Hepatocyte (in vitro differentiated cells): ENCODE measurements around the gene ZBED3. TPM values are rescaled to one million over a fixed set of nuclear protein-coding genes. Genes with fewer than 3 reads are reported as not detected.

Experiments used
- DNase-seq: peaks from one replicate; pipeline ENCODE4 v3.0.0-alpha.2; 2016; ENCODE audit warnings: low spot score
- H2AFZ ChIP-seq: fragments of 200-600 bp; sonication (generic); 2 replicates; pipeline ENCODE4 v1.6.0; 2016; ENCODE audit warnings: antibody characterized with exemption, mild to moderate bottlenecking
- H3K27ac ChIP-seq: fragments of 200-600 bp; sonication (generic); 2 replicates; pipeline ENCODE4 v1.5.1; 2016; ENCODE audit warnings: mild to moderate bottlenecking
- H3K27me3 ChIP-seq: fragments of 200-600 bp; sonication (generic); 2 replicates; pipeline ENCODE4 v1.6.1; 2016
- H3K36me3 ChIP-seq: fragments of 200-600 bp; sonication (generic); replicated peaks from 2 replicates; pipeline ENCODE4 v1.5.1; 2016; ENCODE audit warnings: low read depth; ENCODE audit not compliant: insufficient read depth
- H3K4me1 ChIP-seq: fragments of 200-600 bp; sonication (generic); 2 replicates; pipeline ENCODE4 v1.5.1; 2016; ENCODE audit warnings: mild to moderate bottlenecking, moderate library complexity; ENCODE audit not compliant: insufficient read depth
- H3K4me2 ChIP-seq: fragments of 200-600 bp; sonication (generic); 2 replicates; pipeline ENCODE4 v1.6.0; 2016
- H3K4me3 ChIP-seq: fragments of 200-600 bp; sonication (generic); 2 replicates; pipeline ENCODE4 v1.5.1; 2016; ENCODE audit warnings: mild to moderate bottlenecking
- H3K79me2 ChIP-seq: fragments of 200-600 bp; sonication (generic); 2 replicates; pipeline ENCODE4 v1.6.0; 2017; ENCODE audit warnings: mild to moderate bottlenecking
- H3K9me2 ChIP-seq: fragments of 200-600 bp; sonication (generic); replicated peaks from 2 replicates; pipeline ENCODE4 v1.6.0; 2017; ENCODE audit warnings: mild to moderate bottlenecking; ENCODE audit not compliant: insufficient read depth
- H3K9me3 ChIP-seq: fragments of 200-600 bp; sonication (generic); 2 replicates; pipeline ENCODE4 v1.5.1; 2016; ENCODE audit warnings: low read depth, mild to moderate bottlenecking
- H4K20me1 ChIP-seq: fragments of 200-600 bp; sonication (generic); 2 replicates; pipeline ENCODE4 v1.6.0; 2016; ENCODE audit warnings: mild to moderate bottlenecking; ENCODE audit not compliant: insufficient read depth, poor library complexity, severe bottlenecking
- CTCF ChIP-seq: fragments of 200-600 bp; sonication (generic); IDR thresholded peaks from 2 replicates; pipeline ENCODE4 v1.5.1; 2016; ENCODE audit warnings: antibody characterized with exemption, mild to moderate bottlenecking; ENCODE audit not compliant: poor library complexity
- EZH2 ChIP-seq: fragments of 200-600 bp; sonication (generic); IDR thresholded peaks from 2 replicates; pipeline ENCODE4 v1.6.1; 2016; ENCODE audit warnings: antibody characterized with exemption, mild to moderate bottlenecking, borderline replicate concordance
- EZH2phosphoT487 ChIP-seq: fragments of 200-600 bp; sonication (generic); IDR thresholded peaks from one replicate; pipeline ENCODE4 v1.6.1; 2018; ENCODE audit warnings: antibody characterized with exemption, mild to moderate bottlenecking, low read depth, moderate library complexity; ENCODE audit not compliant: unreplicated experiment, severe bottlenecking
- WGBS: methylation state at CpG from one replicate; pipeline ENCODE4 v1.1.6; 2016; ENCODE audit warnings: low lambda C conversion rate; ENCODE audit errors: missing lambda C conversion rate; 5-methylcytosine and 5-hydroxymethylcytosine counted together
- polyA plus RNA-seq: library from polyadenylated mRNA; unstranded; fragments of >200 nt; fragmentation: Nextera tagmentation; extraction: Ambion mirVana; gene quantifications from 2 replicates; pipeline ENCODE4 v1.2.1, GENCODE V29; 2016
- total RNA-seq: library from RNA; depleted of rRNA; stranded (reverse); fragments of >200 nt; gene quantifications from 2 replicates; pipeline ENCODE4 v1.2.3, GENCODE V29; 2014

Gene ZBED3
- total and polyA plus RNA-seq, 2 experiments from 2014 or later = 6.0 to 29.8 TPM

GRCh38 chr5:77095189-77095588 lies 8.1 kb upstream of the ZBED3 start:
- Histone ChIP-seq H3K4me2 (no peak overlapping the region), H3K27ac (no peak overlapping the region), H3K36me3 (no peaks in the 10 kb centered on the region), H4K20me1 (no peaks in the 10 kb centered on the region), H3K4me3 (no peak overlapping the region), H3K4me1 (no peaks in the 10 kb centered on the region), H3K9me2 (no peaks in the 10 kb centered on the region), H3K27me3 (no peaks in the 10 kb centered on the region), H2AFZ (no peak overlapping the region), H3K79me2 (no peaks in the 10 kb centered on the region), H3K9me3 (no peaks in the 10 kb centered on the region)
- no peak for DNase-seq
- whole genome bisulfite sequencing = 97% methylated on average over 4 of the region's 4 CpGs
- TF ChIP-seq EZH2phosphoT487 = no peak
- no peak for TF ChIP-seq EZH2
- TF ChIP-seq CTCF = no peak

- H3K4me1 ChIP-seq = peaks cover 13% of the 10 kb centered on the region
- H3K79me2 ChIP-seq = peaks cover 32% of the 10 kb centered on the region
- no peaks in the 10 kb centered on the region for H4K20me1 ChIP-seq
- 36% methylated on average over 16 of the region's 16 CpGs for WGBS
- H3K4me2 ChIP-seq = peak overlapping the region; percentile 80
- H2AFZ ChIP-seq = peak overlapping the region; percentile 93
- no peaks in the 10 kb centered on the region for H3K27me3 ChIP-seq
- H3K9me3 ChIP-seq = no peaks in the 10 kb centered on the region
- DNase-seq = peak; percentile 32
- no peaks in the 10 kb centered on the region for H3K9me2 ChIP-seq
- no peaks in the 10 kb centered on the region for H3K36me3 ChIP-seq
- peak overlapping the region; percentile 69 for H3K4me3 ChIP-seq
- no peak for TF ChIP-seq EZH2phosphoT487
- no peak for TF ChIP-seq CTCF
- no peak for TF ChIP-seq EZH2
- H3K27ac ChIP-seq = peak overlapping the region; percentile 99
These were observed 588 bp upstream of the ZBED3 start for GRCh38 chr5:77087484-77088261.

- peak overlapping the region; percentile 99 for H3K27ac ChIP-seq
- peaks cover 4% of the 10 kb centered on the region for H4K20me1 ChIP-seq
- H2AFZ ChIP-seq = peak overlapping the region; percentile 93
These were observed 757 bp downstream of the ZBED3 start for GRCh38 chr5:77086368-77086688.

More at GRCh38 chr5:77086368-77086688, 757 bp downstream of the ZBED3 start:
- Histone ChIP-seq H3K9me2 (no peaks in the 10 kb centered on the region), H3K27me3 (no peaks in the 10 kb centered on the region), H3K9me3 (no peaks in the 10 kb centered on the region), H3K4me1 (peaks cover 13% of the 10 kb centered on the region), H3K4me2 (peak overlapping the region; percentile 80), H3K4me3 (peak overlapping the region; percentile 69), H3K36me3 (no peaks in the 10 kb centered on the region), H3K79me2 (peaks cover 45% of the 10 kb centered on the region)
- no peak for DNase-seq
- 0% methylated on average over 6 of the region's 6 CpGs for WGBS
- no peak for TF ChIP-seq EZH2phosphoT487
- no peak for TF ChIP-seq CTCF
- TF ChIP-seq EZH2 = no peak
